ENCODE data around the gene POLN.

POLN gene

DNA sequence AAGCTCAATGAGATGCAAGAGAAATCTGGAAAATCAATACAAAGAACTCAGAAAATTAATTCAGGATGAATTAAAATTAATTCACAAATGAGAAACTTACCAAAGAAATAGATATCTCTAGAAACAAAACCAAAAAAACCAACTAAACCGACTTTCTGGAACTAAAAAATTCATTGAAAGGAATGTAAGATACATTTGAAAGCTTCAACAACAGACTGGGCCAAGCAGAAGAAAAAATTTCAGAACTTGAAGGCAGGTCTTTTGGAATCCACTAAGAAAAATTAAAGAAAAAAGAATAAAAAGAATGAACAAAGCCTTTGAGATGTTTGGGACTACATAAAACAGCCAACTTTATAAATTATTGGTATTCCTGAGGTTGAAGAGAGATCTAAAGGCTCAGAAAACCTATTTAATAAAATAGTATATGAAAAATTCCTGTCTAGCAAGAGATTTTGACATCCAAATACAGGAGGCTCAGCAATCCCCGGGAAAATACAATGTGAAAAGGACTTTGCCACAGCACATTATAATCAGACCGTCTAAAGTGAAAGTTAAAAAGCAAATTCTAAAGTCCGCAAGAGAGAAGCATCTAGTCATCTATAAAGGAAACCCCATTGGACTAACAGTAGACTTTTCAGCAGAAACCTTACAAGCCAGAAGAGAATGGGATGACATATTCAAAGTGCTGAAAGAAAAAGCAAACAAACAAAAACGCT lies 138.6 kb downstream of the POLN start:
- no peak for DNase-seq

DNA sequence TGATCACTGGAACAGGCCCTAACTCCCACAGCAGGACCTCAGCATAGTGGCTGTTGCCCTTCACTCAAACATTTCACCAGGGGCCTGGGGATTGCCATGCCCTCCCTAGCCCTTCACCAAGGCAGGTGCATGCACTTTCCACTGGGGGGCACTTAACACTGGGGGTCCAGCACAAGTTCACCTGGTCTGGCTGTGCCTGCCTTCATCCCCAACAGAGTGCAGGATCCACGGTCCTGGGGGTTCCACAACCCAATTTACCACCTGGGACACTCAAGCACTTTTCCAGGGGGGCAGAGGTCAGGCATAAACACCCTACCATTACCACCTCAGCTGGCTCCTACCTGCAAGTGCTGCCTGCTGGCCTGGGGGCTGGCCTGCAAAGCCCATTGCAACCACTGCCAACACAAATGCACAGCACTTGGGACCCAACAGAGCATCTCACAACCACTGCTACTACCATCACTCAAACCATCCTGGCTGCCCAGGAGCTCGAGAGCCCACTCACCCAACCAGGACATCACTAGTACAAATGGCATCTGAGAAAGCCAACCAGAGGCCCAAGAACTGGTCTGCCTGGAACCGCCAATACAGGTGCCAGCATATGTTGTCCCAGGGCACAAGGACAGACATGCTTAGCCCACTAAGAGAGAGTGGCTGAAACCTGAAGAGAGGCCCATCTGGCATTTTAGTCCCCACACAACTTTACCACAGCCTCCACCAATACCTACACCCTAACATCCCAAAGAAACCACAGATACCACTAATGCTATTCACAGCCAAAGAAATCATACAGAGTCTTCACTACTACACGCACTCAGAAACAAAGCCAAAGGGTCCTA lies 139.7 kb downstream of the POLN start:
- no peak for DNase-seq

DNA sequence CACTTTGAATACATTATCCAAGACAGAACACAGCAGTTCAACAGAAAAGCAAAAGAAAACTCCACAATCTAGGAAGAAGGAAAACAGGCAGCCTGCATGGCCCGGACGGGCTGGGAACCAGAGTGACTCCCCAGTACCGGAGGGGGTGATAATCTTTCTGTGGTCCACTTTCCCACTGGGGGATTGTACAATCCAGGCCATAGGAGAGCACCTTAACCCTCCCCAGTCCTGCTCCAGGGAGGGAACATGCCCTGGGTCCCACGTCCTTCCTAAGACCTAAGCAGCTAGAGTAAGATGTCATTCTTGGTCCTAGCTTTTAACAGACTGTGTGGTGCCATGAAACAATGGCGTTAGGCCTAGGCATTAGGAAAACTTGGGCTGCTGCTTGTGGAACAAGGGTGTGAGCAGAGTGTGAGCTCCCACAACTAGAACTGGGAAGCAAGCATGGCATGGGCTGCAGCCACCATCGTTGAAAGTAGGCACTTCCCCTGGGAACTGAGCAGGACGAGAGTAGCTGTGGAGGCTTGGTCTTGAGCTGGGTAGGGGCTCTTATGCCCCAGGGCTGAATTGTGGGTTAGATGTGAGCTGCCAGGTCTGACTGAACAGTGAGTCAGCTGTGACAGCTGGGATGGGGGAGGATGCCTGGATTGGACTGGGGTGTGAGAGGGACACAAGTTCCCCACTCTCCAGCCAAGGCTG lies 140.4 kb downstream of the POLN start:
- no peak for DNase-seq

- no peak for DNase-seq
Observed at GRCh38 chr4:2096073-2096609, 145.8 kb downstream of the POLN start.

DNA sequence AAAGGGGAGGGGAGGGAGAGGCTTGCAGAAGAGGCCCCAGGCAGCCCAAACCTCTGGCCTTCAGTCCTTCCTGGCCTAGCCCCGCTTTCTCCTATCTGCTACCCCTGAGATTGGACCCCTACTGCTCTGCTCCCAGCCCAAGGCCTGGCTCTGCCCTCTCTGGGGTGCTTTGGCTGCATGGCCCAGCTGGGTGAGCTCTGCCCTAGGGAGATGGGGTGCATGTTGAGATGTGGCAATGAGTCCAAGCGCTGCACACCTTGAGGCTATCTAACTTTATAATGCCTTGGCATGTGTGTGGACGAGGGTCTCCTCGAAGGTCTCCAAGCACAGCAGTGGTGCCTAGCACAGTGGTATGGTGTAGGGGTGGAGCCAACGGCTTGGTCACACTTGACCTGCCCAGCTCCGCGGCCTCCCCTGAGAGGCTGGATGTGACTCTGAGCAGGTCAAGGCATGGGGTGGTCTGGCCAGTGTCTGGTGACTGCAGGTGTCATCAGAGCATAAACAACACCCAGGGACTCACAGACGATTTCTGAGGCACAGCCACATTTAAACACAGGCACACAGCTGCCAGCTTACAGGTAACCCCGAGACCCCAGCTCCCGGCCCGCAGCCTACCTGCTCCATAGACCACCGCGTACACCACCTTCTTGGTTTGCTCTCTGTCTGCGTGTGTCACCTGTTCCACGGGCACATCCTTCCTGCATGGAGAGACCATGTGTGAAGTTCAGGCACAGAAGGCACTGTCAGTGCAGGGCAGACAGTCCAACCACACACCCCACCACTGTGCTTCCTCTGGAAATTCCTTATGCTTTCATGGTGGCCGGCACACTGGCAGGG lies 146.5 kb downstream of the POLN start:
- DNase-seq, result no peak

DNA sequence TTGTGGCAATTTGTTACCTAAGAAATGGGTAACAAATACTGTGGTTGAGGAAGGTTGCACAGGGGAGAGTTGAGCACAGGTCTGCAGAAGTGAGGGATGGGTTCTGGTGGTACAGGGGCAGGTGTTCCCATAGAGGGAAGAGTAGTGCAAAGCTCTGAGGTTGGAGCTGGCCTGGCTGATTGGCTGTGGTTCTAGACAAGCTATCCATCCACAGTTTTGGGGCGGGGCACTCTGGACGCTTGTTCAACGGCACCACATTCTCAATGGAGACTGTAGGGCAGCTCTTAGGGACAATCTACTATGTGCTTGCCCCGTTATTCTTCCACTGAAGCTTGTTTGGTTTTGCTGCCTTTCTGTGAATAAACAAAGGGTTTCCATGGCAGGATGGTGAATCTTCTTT lies 147.4 kb downstream of the POLN start:
- DNase-seq, result no peak

GRCh38 chr4:2093265-2093664 lies 148.7 kb downstream of the POLN start:
- no peak for DNase-seq

- no peak for DNase-seq
Observed at GRCh38 chr4:2092669-2093053, 149.3 kb downstream of the POLN start.

DNA sequence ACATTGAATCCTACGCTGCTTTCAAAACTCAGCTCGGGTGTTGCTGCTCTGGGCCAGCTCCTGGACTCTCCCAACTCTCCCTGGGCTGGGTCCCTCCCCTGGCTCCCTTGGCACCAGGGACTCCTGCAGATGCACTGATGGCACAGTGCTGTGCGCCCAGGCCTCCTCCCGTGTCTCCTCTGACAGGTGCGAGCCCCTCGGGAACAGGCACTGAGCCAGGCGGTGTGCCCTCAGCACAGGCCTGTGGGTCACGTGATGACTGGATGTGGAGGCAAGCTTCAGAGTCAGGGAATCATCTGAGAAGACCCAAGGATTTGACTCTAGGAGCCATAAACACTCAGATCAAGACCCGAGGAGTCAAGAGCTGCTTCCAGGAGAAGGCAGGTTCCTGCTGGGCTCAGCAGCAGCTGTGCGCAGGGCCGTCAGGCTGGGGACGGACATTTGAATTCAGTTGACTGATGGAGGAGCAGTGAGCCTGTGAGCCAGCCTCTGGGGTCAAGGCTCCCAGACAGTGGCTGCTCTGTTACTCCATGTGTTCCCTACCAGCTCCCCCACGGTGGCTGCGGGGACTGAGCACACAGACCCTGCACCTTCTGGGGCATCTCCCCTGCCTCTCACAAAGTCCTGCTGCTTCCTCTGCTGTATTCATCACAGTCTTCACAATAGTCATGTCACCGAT lies 149.8 kb downstream of the POLN start:
- no peak for DNase-seq

DNA sequence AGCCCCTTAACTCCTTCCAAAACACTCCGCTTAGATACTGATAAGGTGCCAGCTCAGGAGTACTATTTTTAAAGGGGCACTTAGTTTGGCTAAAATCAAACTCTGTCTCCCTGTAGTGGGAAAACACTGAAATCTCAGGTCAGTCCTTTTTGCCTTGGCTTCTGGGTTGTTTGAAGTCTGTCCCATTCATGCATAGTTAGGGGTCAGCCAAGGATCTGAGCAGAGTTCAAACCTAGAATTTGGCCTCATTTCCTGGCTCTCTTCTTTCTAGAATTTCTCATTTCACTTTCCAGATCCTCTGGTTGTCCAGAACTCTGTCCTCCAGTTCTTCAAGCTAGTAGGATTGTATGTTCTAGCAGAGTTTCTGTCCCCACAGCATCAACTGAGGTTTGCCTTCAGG lies 151.3 kb downstream of the POLN start:
- no peak for DNase-seq

DNA sequence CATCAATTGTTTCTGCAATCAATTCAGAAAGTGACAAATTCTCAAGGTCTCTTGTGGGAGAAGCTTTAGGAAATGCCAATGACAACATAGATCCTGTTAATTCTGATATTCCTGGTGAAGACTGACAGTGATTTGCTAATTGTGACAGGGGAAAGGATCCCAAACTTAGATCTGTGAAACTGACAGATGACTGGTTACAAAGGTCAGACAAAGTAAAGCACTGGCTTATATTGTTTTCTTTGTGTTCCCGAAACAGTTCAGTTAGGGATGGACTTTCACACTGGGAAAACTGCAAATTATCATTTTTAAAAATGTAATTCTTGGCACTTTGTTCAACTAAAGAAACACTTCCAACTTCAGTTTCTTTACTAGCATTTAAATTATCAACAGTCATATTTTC lies 152.7 kb downstream of the POLN start:
- DNase-seq, result no peak

DNA sequence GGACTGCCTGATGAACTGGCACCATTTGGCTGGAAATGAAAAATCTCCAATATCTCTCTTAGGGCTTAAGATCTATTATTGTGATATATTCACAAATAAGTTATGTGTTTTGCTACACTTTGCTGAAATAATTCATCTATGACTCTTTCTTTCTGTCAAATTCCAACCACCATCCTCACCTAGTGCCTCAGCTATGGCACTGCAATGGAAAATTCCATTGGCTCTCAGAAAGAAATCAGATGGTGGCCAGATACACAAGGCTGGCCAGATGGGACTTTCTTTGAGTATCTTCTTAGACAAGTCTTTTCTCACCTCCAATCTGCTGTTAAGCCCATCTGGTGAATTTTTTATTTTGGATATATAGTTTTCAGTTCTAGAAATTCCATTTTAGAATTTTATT lies 154.8 kb downstream of the POLN start:
- DNase-seq, result no peak

DNA sequence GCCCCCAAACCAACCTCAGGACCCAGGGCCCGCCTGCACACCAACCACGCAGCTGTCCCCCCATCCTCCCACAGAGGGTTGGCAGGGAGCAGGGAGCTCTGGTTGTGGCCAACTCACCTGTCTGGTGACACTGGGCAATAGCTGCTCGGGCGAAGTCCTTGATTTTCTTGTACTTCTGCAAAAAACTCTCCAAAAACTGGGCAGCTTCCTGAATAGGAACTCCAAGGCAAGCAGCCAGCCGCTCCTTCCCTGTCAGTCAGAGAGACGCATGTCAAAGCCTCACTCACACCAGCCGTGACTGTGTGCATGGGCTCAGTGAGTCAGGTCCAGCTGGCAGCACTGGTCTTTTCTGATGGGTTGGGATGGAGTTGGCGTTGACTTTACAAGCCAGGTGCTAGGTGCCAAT lies 156.4 kb downstream of the POLN start:
- no peak for DNase-seq

DNA sequence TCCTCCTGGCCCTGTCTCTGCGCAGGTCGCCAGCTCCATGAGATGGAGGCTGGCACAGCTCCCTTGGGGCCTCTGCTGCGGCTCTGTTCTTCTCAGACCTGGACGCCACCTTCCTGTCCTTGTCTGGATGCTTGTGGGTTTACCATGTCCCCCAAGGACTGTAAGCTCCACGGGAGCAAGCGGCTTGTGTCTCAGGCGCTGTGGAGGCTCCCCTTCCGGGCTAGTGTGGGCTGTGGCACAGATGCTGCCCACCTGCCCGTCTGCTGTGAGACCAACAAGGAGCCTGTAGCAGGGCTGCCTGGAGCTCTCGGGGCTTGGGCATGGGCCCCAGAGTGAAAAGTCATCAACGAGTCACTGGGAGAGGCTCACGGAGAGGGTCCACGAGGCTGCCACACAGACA lies 157.6 kb downstream of the POLN start:
- no peak for DNase-seq

- no peak for DNase-seq
Observed at GRCh38 chr4:2083826-2084160, 158.1 kb downstream of the POLN start.

DNA sequence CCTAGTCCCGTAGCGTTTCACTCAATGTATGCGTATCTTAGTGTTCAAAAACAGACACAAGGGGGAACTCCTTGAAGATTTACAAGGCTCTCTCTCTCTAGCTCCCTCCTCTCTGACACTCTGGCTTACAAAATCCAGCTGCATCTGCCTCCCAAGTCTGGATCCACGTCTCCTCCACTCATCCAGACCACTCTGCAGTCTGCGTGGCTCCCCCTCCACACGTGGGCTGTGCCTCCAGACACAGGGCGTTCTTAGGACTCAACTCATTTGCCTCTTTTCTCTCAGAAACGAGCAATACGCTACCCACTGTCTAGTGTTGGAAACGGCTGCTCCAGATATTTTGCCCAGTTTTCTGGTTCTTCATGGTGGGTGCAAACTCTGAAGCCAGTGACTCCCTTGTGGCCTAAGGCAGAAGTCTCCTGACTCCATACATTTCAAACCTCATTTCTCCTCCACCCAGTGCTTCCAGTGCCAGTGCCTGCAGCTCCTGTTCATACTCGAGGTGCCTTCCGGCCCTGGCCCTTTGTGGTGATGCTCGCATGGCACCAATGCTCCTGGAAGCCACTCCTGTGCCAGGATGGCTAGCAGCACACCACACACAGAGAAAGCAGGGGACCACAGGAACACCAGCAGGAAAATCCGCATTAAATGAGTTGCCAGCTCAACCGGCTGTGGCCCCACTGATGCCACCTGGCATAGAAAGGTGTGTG lies 158.7 kb downstream of the POLN start:
- DNase-seq, result no peak

DNA sequence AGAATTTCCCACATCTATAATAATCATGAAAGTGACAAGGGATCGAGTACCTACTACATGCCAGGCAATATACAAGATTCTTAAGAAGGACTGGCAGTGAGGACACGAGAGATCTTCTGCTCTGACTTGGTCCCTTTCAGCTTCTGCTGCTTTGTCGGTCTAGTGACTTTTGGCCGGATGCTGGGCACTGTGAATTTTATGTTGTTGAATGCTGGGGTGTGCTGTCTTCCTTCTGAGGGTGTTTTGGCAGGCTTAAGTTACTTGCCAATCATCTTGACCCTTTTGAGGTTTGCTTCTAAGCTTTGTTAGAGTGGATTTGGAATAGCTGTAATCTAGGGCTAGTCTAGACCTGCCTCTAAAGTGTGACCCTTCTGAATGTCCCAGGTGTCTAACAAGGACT lies 159.3 kb downstream of the POLN start:
- DNase-seq, result no peak

DNA sequence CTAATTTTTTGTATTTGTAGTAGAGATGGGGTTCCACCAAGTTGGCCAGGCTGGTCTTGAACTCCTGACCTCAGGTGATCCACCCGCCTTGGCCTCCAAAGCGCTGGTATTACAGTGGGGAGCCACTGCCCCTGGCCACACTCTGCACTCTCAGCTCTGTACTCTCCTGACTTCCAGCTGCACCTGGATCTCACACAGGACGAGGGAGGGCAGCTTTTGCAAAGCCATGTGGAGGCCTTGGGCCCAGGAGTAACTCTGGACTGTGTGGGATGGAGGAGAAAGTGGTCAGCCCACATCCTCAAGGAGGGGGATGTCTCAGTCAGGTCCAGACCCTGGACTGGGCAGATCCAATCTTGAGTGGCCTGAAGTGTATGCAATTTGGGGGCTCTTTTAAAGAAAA lies 159.8 kb downstream of the POLN start:
- DNase-seq, result no peak

- no peak for DNase-seq
Observed at GRCh38 chr4:2081540-2081939, 160.4 kb downstream of the POLN start.

GRCh38 chr4:2080429-2081300 lies 161.3 kb downstream of the POLN start:
- no peak for DNase-seq

DNA sequence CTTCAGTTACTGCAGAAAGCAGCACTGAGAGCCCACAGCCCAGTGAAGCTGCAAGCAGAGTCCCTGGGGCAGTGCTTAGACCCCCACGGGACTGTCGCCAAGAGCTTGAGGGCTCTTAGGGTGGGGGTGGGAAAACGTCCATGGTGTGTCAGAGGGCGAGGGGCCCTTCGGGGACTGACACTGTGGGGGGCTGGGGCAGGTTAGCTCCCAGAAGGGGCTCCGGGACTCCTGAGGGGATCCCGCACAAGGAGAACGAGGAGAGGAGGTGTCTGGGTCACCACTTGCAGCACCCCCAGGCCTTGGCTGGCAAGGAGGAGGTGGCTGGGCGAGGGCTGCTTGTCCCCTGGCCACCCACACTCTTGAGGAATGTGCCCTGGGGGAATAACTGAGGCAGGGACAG lies 162.0 kb downstream of the POLN start:
- DNase-seq, result no peak

All from stimulated activated CD4-positive, alpha-beta T cell treated with anti-CD3 and anti-CD28 coated beads, Interleukin-4, amount 100 ng/mL, for 1 hour (primary cell).